Trophoblast cell (in vitro differentiated cells and primary cell): ENCODE results near the gene TBC1D17.

Source experiments
- DNase-seq, 2 donors: peaks; one replicate each; pipeline ENCODE4 v3.0.0-alpha.2; 2016
- H2AFZ ChIP-seq: 2 replicates; pipeline ENCODE4 v1.6.1; 2013; ENCODE audit warnings: low read length, moderate library complexity, mild to moderate bottlenecking; ENCODE audit not compliant: insufficient read depth, poor library complexity
- H2AK5ac ChIP-seq: 2 replicates; pipeline ENCODE4 v1.6.1; 2013; ENCODE audit warnings: mild to moderate bottlenecking, low read length
- H2BK120ac ChIP-seq: 2 replicates; pipeline ENCODE4 v1.6.1; 2013; ENCODE audit warnings: low read length, mild to moderate bottlenecking, moderate library complexity; ENCODE audit not compliant: insufficient read depth, poor library complexity
- H2BK12ac ChIP-seq: 2 replicates; pipeline ENCODE4 v1.6.1; 2013; ENCODE audit warnings: mild to moderate bottlenecking, low read length, moderate library complexity
- H2BK5ac ChIP-seq: 2 replicates; pipeline ENCODE4 v1.6.1; 2013; ENCODE audit warnings: low read length, low read depth, moderate library complexity, mild to moderate bottlenecking; ENCODE audit not compliant: poor library complexity
- H3K14ac ChIP-seq: 2 replicates; pipeline ENCODE4 v1.6.1; 2013; ENCODE audit warnings: mild to moderate bottlenecking, low read length
- H3K18ac ChIP-seq: 2 replicates; pipeline ENCODE4 v1.6.1; 2013; ENCODE audit warnings: mild to moderate bottlenecking, low read length
- H3K23ac ChIP-seq: 2 replicates; pipeline ENCODE4 v1.6.1; 2013; ENCODE audit warnings: low read length
- H3K27ac ChIP-seq: 2 replicates; pipeline ENCODE4 v1.5.1; 2013; ENCODE audit warnings: low read depth, mild to moderate bottlenecking, inconsistent platforms, low read length, moderate library complexity
- H3K27me3 ChIP-seq: 2 replicates; pipeline ENCODE4 v1.6.1; 2013; ENCODE audit warnings: inconsistent platforms, mild to moderate bottlenecking, low read length, moderate library complexity; ENCODE audit not compliant: insufficient read depth
- H3K36me3 ChIP-seq, 2 experiments: 1 replicate in 1 of 2; 2 replicates in 1 of 2; pipeline ENCODE4 v1.6.1; 2013; ENCODE audit warnings: low read length in 2 of 2, mild to moderate bottlenecking in 2 of 2, moderate library complexity in 1 of 2; ENCODE audit not compliant: insufficient read depth in 2 of 2, control insufficient read depth in 1 of 2
- H3K4ac ChIP-seq: 2 replicates; pipeline ENCODE4 v1.6.1; 2013; ENCODE audit warnings: low read depth, mild to moderate bottlenecking, low read length, moderate library complexity
- H3K4me1 ChIP-seq, 2 experiments: 1 replicate in 1 of 2; 2 replicates in 1 of 2; pipeline ENCODE4 v1.6.1; 2013; ENCODE audit warnings: low read length in 2 of 2, mild to moderate bottlenecking in 2 of 2, moderate library complexity in 1 of 2; ENCODE audit not compliant: insufficient read depth in 2 of 2, control insufficient read depth in 1 of 2
- H3K4me2 ChIP-seq: 2 replicates; pipeline ENCODE4 v1.6.1; 2013; ENCODE audit warnings: inconsistent platforms, mild to moderate bottlenecking, low read length, moderate library complexity
- H3K4me3 ChIP-seq: 2 replicates; pipeline ENCODE4 v1.5.1; 2013; ENCODE audit warnings: mild to moderate bottlenecking, low read depth, low read length, inconsistent platforms
- H3K79me1 ChIP-seq: one replicate; pipeline ENCODE4 v1.6.1; 2013; ENCODE audit warnings: low read length
- H3K79me2 ChIP-seq: 2 replicates; pipeline ENCODE4 v1.6.1; 2013; ENCODE audit warnings: low read length, mild to moderate bottlenecking; ENCODE audit not compliant: control insufficient read depth, insufficient read depth, poor library complexity
- H3K9ac ChIP-seq: 2 replicates; pipeline ENCODE4 v1.6.1; 2013; ENCODE audit warnings: mild to moderate bottlenecking, low read length
- H3K9me3 ChIP-seq: 2 replicates; pipeline ENCODE4 v1.6.1; 2013; ENCODE audit warnings: low read depth, mild to moderate bottlenecking, control low read depth, inconsistent platforms, low read length; ENCODE audit not compliant: insufficient read depth
- H4K12ac ChIP-seq: 2 replicates; pipeline ENCODE4 v1.6.1; 2013; ENCODE audit warnings: low read depth, mild to moderate bottlenecking, low read length, moderate library complexity
- H4K8ac ChIP-seq: 2 replicates; pipeline ENCODE4 v1.6.1; 2013; ENCODE audit warnings: low read depth, mild to moderate bottlenecking, low read length, moderate library complexity
- H4K91ac ChIP-seq: one replicate; pipeline ENCODE4 v1.6.1; 2013; ENCODE audit warnings: low read depth, mild to moderate bottlenecking, low read length, moderate library complexity
- WGBS: extraction: QIAGEN DNeasy Blood & Tissue Kit; methylation state at CpG from one replicate; pipeline ENCODE4 v1.1.7; 2013; ENCODE audit warnings: missing lambda C conversion rate; ENCODE audit not compliant: insufficient read length, insufficient coverage; ENCODE audit errors: extremely low coverage; 5-methylcytosine and 5-hydroxymethylcytosine counted together

The TBC1D17 gene

GRCh38 chr19:49831592-49831991 lies 45.9 kb upstream of the TBC1D17 start:
- Histone ChIP-seq H3K4me1 (no peaks in the 10 kb centered on the region), H3K4me2 (no peak overlapping the region), H2AK5ac (no peak overlapping the region), H2BK120ac (no peak overlapping the region), H4K12ac (no peak overlapping the region), H3K4me3 (no peak overlapping the region), H2BK5ac (no peak overlapping the region), H3K18ac (no peak overlapping the region), H3K36me3 (peaks cover 87 to 91% of the 10 kb centered on the region in 2 experiments), H3K79me2 (no peaks in the 10 kb centered on the region), H3K27ac (no peak overlapping the region), H3K9ac (no peak overlapping the region), H3K23ac (no peak overlapping the region), H4K8ac (no peak overlapping the region), H3K4ac (no peak overlapping the region), H2BK12ac (no peak overlapping the region), H3K14ac (no peak overlapping the region), H4K91ac (no peak overlapping the region), H2AFZ (no peak overlapping the region), H3K27me3 (no peaks in the 10 kb centered on the region), H3K79me1 (no peaks in the 10 kb centered on the region), H3K9me3 (peaks cover 6% of the 10 kb centered on the region)
- no CpG with 5 or more reads among the region's 8 CpGs for WGBS
- DNase-seq: no peak

GRCh38 chr19:49832556-49832955 lies 44.9 kb upstream of the TBC1D17 start:
- Histone ChIP-seq H2AK5ac (no peak overlapping the region), H3K23ac (no peak overlapping the region), H3K79me2 (no peaks in the 10 kb centered on the region), H3K4me1 (peaks cover 0 to 3% of the 10 kb centered on the region in 2 experiments), H3K4me2 (no peak overlapping the region), H4K91ac (no peak overlapping the region), H2BK5ac (no peak overlapping the region), H3K14ac (no peak overlapping the region), H3K18ac (no peak overlapping the region), H3K79me1 (no peaks in the 10 kb centered on the region), H3K4ac (no peak overlapping the region), H3K9ac (no peak overlapping the region), H3K4me3 (no peak overlapping the region), H2BK12ac (no peak overlapping the region), H3K27me3 (no peaks in the 10 kb centered on the region), H4K8ac (no peak overlapping the region), H2BK120ac (no peak overlapping the region), H3K27ac (no peak overlapping the region), H2AFZ (no peak overlapping the region), H4K12ac (no peak overlapping the region), H3K9me3 (peaks cover 6% of the 10 kb centered on the region), H3K36me3 (peaks cover 87 to 93% of the 10 kb centered on the region in 2 experiments)
- WGBS: no CpG with 5 or more reads among the region's 9 CpGs
- no peak for DNase-seq

- H3K9me3 ChIP-seq: peaks cover 2% of the 10 kb centered on the region
Observed at GRCh38 chr19:49833599-49833998, 43.9 kb upstream of the TBC1D17 start.

GRCh38 chr19:49835562-49835961 lies 41.9 kb upstream of the TBC1D17 start:
- Histone ChIP-seq H3K18ac (no peak overlapping the region), H2BK12ac (no peak overlapping the region), H2AFZ (no peak overlapping the region), H3K9me3 (peaks cover 2% of the 10 kb centered on the region), H2AK5ac (no peak overlapping the region), H3K4ac (no peak overlapping the region), H3K23ac (no peak overlapping the region), H3K79me2 (no peaks in the 10 kb centered on the region), H3K9ac (no peak overlapping the region), H3K27ac (no peak overlapping the region), H3K14ac (no peak overlapping the region), H3K4me3 (no peak overlapping the region), H2BK5ac (no peak overlapping the region), H4K12ac (no peak overlapping the region), H3K79me1 (no peaks in the 10 kb centered on the region), H2BK120ac (no peak overlapping the region), H3K36me3 (peaks cover 86 to 94% of the 10 kb centered on the region in 2 experiments), H3K4me1 (peaks cover 0 to 3% of the 10 kb centered on the region in 2 experiments), H3K4me2 (no peak overlapping the region), H4K91ac (no peak overlapping the region), H4K8ac (no peak overlapping the region), H3K27me3 (no peaks in the 10 kb centered on the region)
- DNase-seq: no peak
- WGBS: no CpG with 5 or more reads among the region's 12 CpGs

More at GRCh38 chr19:49833599-49833998, 43.9 kb upstream of the TBC1D17 start:
- Histone ChIP-seq H3K4me1 (peaks cover 0 to 3% of the 10 kb centered on the region in 2 experiments), H2BK12ac (no peak overlapping the region), H2AFZ (no peak overlapping the region), H3K14ac (no peak overlapping the region), H4K91ac (no peak overlapping the region), H3K79me1 (no peaks in the 10 kb centered on the region), H3K36me3 (peaks cover 92 to 94% of the 10 kb centered on the region in 2 experiments), H2AK5ac (no peak overlapping the region), H3K79me2 (no peaks in the 10 kb centered on the region), H3K4me2 (no peak overlapping the region), H3K9ac (no peak overlapping the region), H3K23ac (no peak overlapping the region), H3K27ac (no peak overlapping the region), H3K18ac (no peak overlapping the region), H3K4me3 (no peak overlapping the region), H2BK5ac (no peak overlapping the region), H3K27me3 (no peaks in the 10 kb centered on the region), H3K4ac (no peak overlapping the region), H2BK120ac (no peak overlapping the region), H4K8ac (no peak overlapping the region), H4K12ac (no peak overlapping the region)
- no CpG with 5 or more reads among the region's 7 CpGs for WGBS
- DNase-seq: no peak
